GM12874 (cell line): ENCODE results near the gene WDR7.

Source experiments
- CTCF ChIP-seq: IDR thresholded peaks from 2 replicates; pipeline ENCODE4 v1.5.1; 2011; ENCODE audit warnings: low read depth, mild to moderate bottlenecking, control low read depth, low read length, moderate library complexity; ENCODE audit not compliant: insufficient read depth

The WDR7 gene

GRCh38 chr18:56645415-56646016 is 5.6 kb upstream of the WDR7 start:
- TF ChIP-seq CTCF = peak; percentile 27; the same call in 1 of the 2 replicates

- no peak for TF ChIP-seq CTCF
Measured at GRCh38 chr18:56647071-56647470, 4.1 kb upstream of the WDR7 start.

GRCh38 chr18:56647951-56648893 is 2.9 kb upstream of the WDR7 start:
- TF ChIP-seq CTCF = no peak

- no peak for TF ChIP-seq CTCF
Measured at GRCh38 chr18:56649996-56650395, 1.2 kb upstream of the WDR7 start.

- TF ChIP-seq CTCF = no peak
Measured at GRCh38 chr18:56651771-56652092, 573 bp downstream of the WDR7 start.

- no peak for TF ChIP-seq CTCF
Measured at GRCh38 chr18:56652802-56653201, 1.6 kb downstream of the WDR7 start.

GRCh38 chr18:56658261-56658660 is 7.1 kb downstream of the WDR7 start:
- no peak for TF ChIP-seq CTCF
